ENCODE results near the gene VDR.
"Not testable (repeated sequence)": the region's sequence is repeated elsewhere in the genome, so short reads cannot be mapped to it uniquely, and the experiment has no call there.

VDR gene

GRCh38 chr12:47856721-47857575 lies 47.8 kb downstream of the VDR start:
- ATAC-seq = no peak
- H3K27ac Mint-ChIP-seq = peak overlapping the region in 1 of 2 donors; percentile 86
- peaks cover 53% of the 10 kb centered on the region for H3K4me1 Mint-ChIP-seq
- no peaks in the 10 kb centered on the region for H3K27me3 Mint-ChIP-seq
- DNase-seq = no peak
- no peaks in the 10 kb centered on the region for H3K9me3 Mint-ChIP-seq
- no peak overlapping the region for H3K4me3 Mint-ChIP-seq

GRCh38 chr12:47856094-47856493 lies 48.7 kb downstream of the VDR start:
- no peak for ATAC-seq
- Mint-ChIP-seq H3K4me1 (peaks cover 53% of the 10 kb centered on the region), H3K9me3 (no peaks in the 10 kb centered on the region), H3K4me3 (no peak overlapping the region), H3K27me3 (no peaks in the 10 kb centered on the region), H3K27ac (no peak overlapping the region)
- DNase-seq = no peak

GRCh38 chr12:47855502-47855901 lies 49.3 kb downstream of the VDR start:
- Mint-ChIP-seq H3K9me3 (no peaks in the 10 kb centered on the region), H3K4me3 (no peak overlapping the region), H3K27me3 (no peaks in the 10 kb centered on the region), H3K27ac (no peak overlapping the region), H3K4me1 (peaks cover 50% of the 10 kb centered on the region)
- ATAC-seq (no peak), DNase-seq (no peak)

GRCh38 chr12:47854531-47854930 lies 50.3 kb downstream of the VDR start:
- Mint-ChIP-seq H3K4me3 (no peak overlapping the region), H3K9me3 (no peaks in the 10 kb centered on the region), H3K4me1 (peaks cover 45% of the 10 kb centered on the region), H3K27ac (no peak overlapping the region), H3K27me3 (no peaks in the 10 kb centered on the region)
- DNase-seq (no peak), ATAC-seq (no peak)

- peaks cover 23% of the 10 kb centered on the region for H3K4me1 Mint-ChIP-seq
- no peak overlapping the region for H3K4me3 Mint-ChIP-seq
- H3K9me3 Mint-ChIP-seq = no peaks in the 10 kb centered on the region
- no peaks in the 10 kb centered on the region for H3K27me3 Mint-ChIP-seq
- DNase-seq = no peak
- peak overlapping the region; percentile 6 to 8 for H3K27ac Mint-ChIP-seq
- ATAC-seq = no peak
Observed at GRCh38 chr12:47852096-47852571, 52.7 kb downstream of the VDR start.

DNA sequence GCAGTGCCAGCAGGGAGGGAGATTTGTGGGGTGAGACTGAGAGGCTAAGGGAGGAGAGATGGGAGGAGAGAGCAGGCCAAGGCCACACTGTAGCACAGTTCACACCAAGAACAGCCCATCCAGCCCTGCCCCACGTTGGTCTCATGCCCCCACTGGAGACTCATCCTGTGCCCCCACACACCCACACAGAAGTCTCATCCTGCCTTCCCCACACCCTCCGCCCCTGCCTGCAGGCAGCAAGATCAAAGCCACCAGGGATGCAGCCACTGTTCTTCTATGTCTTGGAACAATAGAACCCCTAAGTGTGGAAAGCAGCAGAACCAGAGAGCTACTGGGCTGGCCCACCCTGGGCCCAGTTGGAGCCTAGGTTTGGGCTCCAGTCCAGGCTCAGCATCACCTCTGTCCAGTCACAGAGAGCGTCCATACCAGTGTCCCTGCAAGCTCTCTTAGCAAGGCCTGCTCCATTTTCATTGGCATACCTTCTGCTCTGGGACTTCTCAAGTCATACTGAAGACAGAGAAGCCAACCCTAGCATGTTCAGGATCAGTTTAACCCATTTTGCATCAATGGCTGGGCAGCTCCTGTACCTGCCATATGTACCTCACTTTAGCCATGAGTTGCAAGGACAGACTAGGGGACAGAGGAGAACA lies 53.4 kb downstream of the VDR start:
- Mint-ChIP-seq H3K4me1 (peaks cover 23% of the 10 kb centered on the region), H3K27ac (peak overlapping the region in 1 of 2 donors; percentile 41)

DNA sequence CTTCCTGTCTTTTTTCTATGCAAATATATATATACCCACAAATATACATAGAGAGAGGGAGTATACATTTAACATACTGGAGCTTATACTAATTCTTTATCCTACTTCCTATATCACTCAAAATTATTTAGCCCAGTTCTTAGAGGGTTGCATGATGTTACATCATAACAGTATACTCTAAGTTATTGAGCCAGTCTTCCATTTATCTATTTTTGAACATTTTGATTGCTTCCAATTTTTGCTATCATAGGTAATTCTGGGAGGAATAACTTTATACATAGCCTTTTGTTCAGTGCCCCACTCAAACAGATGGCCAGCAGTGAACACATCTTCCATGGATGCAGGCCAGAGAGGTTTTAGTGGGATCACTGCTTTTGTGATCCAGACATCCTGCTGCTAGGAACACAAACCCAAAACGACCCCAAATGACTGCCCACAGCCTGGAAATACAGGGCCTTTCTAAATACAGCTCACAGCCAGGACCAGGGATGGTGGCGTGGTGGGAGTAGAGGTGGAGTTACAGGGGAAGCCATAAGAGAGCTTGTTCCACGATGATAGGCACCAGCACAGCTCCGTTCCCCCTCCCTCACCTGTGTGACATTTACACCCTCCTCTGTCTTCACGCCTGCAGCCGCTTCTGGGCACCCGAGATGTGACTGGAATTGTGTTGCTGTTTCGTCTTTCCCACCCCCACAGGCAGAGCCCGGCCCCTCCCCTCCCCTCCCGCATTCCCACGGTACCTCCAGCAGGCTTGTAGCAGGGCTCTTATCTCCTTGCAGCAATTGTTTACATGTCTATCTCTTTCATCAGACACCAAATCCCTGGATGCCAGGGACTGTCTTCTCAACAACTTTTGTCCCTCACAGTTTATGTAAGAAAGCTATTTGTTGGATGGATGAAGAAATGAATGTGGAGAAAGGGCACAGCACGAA lies 54.4 kb downstream of the VDR start:
- H3K9me3 Mint-ChIP-seq = no peaks in the 10 kb centered on the region
- no peak overlapping the region for H3K4me3 Mint-ChIP-seq
- peak overlapping the region; percentile 84 for H3K27ac Mint-ChIP-seq
- ATAC-seq (no peak), DNase-seq (no peak)
- no peaks in the 10 kb centered on the region for H3K27me3 Mint-ChIP-seq
- H3K4me1 Mint-ChIP-seq = peaks cover 23% of the 10 kb centered on the region

More for the DNA sequence above, 53.4 kb downstream of the VDR start:
- no peak overlapping the region for H3K4me3 Mint-ChIP-seq
- peak; percentile 43 for ATAC-seq
- no peaks in the 10 kb centered on the region for H3K9me3 Mint-ChIP-seq
- DNase-seq = no peak
- H3K27me3 Mint-ChIP-seq = no peaks in the 10 kb centered on the region

DNA sequence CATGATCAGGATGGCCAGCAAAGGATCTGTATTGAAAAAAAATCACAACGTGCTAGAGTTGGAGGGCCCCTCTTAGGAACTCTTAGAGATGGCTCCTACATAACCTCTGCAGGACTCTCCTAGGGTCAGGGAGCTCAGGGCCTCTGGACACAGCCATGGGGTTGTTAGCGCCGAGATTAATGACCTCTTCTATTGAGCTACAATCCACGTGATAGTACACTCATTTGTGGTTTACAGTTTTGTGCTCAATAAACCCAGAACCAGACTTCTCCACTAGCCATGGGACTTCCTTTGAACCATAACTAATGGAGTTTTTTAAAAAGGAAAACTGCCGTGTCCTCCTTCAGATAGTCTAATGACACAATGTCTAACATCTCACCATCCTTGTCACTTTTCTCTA lies 55.5 kb downstream of the VDR start:
- no peaks in the 10 kb centered on the region for H3K9me3 Mint-ChIP-seq
- ATAC-seq = no peak
- DNase-seq = no peak
- no peak overlapping the region for H3K27ac Mint-ChIP-seq
- H3K4me1 Mint-ChIP-seq = peaks cover 23% of the 10 kb centered on the region
- H3K27me3 Mint-ChIP-seq = no peaks in the 10 kb centered on the region
- no peak overlapping the region for H3K4me3 Mint-ChIP-seq

DNA sequence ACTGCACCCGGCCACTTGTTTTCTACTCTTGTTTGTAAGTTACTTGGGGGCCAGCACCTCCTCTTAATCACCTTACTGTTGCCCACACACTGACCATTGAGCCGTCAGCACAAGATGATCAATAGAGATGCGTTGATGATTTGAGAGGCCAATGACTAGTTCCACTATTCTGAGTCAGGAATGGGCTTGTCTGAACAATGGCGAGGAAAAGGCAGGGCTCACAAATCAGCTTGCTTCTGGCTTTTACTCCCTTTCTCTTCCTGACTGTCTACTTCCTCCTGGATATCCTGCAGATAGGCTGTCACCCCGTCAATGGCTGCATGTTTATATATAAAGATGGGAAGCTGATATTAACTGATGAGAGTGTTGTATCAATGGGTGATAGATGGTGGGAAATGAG lies 55.9 kb downstream of the VDR start:
- DNase-seq (no peak), ATAC-seq (no peak)
- Mint-ChIP-seq H3K9me3 (no peaks in the 10 kb centered on the region), H3K4me3 (no peak overlapping the region), H3K27ac (no peak overlapping the region), H3K4me1 (peaks cover 23% of the 10 kb centered on the region), H3K27me3 (no peaks in the 10 kb centered on the region)

DNA sequence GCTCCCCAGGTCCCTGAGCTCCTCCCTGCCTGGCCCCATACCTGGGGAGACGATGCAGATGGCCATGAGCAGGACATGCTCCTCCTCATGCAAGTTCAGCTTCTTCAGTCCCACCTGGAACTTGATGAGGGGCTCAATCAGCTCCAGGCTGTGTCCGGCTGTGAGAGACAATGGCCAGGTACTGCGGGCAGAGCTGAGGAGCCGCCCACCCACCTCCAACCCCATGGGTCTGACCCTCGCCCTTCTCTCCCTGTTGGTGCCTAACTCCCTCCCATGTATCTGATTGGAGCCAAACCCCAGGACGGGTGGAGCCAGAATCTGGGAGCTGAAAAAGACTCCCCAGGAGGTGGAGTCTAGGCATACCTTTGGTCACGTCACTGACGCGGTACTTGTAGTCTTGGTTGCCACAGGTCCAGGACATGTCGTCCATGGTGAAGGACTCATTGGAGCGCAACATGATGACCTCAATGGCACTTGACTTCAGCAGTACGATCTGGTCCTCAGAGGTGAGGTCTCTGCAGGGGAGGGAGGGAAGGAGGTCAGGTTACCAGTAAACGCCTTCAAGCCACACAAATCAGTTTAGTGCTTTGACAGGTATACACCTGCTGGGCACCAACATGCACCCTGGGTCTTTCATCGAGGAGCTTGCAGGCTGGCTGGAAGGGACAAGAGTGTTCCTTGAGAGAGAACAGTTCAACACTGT lies 58.3 kb downstream of the VDR start:
- Mint-ChIP-seq H3K4me1 (peaks cover 18% of the 10 kb centered on the region), H3K27ac (peak overlapping the region in 1 of 2 donors; percentile 7), H3K9me3 (no peaks in the 10 kb centered on the region), H3K4me3 (no peak overlapping the region), H3K27me3 (no peaks in the 10 kb centered on the region)
- no peak for DNase-seq
- ATAC-seq = no peak

DNA sequence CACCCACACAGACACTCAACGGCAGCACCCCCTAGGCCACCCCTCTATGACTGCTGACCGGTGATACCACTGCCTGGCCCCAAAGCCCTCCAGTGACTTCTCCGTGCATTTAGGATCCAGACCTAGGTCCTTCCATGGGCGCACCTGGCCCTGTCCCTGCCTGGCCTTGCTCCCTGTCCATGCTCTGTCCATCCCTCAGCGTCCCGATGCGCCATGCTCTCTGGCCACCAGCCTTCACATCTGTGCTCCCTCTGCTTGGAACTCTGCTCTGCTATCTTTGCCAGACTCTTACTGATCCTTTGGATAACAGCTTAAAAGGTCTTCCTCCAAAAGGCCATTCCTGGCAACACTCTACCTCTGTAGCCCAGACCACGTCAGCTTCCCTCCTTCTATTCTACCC lies 59.7 kb downstream of the VDR start:
- DNase-seq = no peak
- H3K4me1 Mint-ChIP-seq = peaks cover 8% of the 10 kb centered on the region
- no peak overlapping the region for H3K4me3 Mint-ChIP-seq
- H3K9me3 Mint-ChIP-seq = no peaks in the 10 kb centered on the region
- no peak overlapping the region for H3K27ac Mint-ChIP-seq
- ATAC-seq = peak; percentile 12
- H3K27me3 Mint-ChIP-seq = no peaks in the 10 kb centered on the region

DNA sequence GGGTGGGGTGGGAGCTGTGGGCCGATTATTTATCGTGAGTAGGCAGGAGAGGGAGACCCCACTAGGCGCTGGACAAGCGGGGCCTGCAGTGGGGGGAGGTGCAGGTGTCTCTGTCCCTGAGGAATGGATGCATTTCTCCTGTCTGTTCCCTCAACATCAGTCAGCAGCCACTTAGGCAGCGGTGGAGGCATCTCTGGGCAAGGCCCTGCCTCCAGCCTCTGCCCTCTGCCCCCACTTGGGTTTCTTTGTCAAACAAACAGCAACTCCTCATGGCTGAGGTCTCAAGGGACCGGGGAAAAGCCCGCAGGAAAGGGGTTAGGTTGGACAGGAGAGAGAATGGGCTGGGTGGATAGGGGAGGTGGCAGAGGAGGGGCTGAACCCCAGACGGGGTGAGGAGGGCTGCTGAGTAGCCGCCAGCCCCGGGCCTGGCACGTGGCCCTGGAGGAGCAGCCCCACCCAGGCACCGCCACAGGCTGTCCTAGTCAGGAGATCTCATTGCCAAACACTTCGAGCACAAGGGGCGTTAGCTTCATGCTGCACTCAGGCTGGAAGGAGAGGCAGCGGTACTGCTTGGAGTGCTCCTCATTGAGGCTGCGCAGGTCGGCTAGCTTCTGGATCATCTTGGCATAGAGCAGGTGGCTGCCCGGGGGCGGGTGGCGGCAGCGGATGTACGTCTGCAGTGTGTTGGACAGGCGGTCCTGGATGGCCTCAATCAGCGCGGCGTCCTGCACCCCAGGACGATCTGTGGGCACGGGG lies 60.4 kb downstream of the VDR start:
- H3K27me3 Mint-ChIP-seq = no peaks in the 10 kb centered on the region
- DNase-seq (no peak), ATAC-seq (peak; percentile 27)
- peaks cover 7% of the 10 kb centered on the region for H3K4me1 Mint-ChIP-seq
- peak overlapping the region in 1 of 2 donors; percentile 74 for H3K27ac Mint-ChIP-seq
- no peak overlapping the region for H3K4me3 Mint-ChIP-seq
- no peaks in the 10 kb centered on the region for H3K9me3 Mint-ChIP-seq

- H3K27ac Mint-ChIP-seq = peak overlapping the region in 1 of 2 donors; percentile 44
- H3K27me3 Mint-ChIP-seq = no peaks in the 10 kb centered on the region
- peaks cover 17% of the 10 kb centered on the region for H3K4me1 Mint-ChIP-seq
- H3K4me3 Mint-ChIP-seq = no peak overlapping the region
- DNase-seq (no peak), ATAC-seq (no peak)
- H3K9me3 Mint-ChIP-seq = no peaks in the 10 kb centered on the region
Observed at GRCh38 chr12:47843226-47843980, 61.4 kb downstream of the VDR start.

DNA sequence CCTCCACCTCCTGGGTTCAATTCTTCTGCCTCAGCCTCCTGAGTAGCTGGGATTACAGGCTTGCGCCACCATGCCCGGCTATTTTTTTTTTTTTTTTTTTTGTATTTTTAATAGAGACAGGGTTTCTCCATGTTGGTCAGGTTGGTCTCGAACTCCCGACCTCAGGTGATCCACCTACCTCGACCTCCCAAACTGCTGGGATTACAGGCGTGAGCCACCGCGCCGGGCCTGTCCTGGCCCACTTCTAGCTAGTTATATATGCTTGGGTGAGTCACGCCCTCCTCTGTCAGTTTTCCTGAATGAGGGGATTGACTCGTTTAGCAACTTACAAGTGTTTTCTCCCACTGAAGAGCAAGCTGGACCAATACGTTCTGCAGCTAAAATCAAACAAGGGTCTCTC lies 62.3 kb downstream of the VDR start:
- H3K9me3 Mint-ChIP-seq, H3K27me3 Mint-ChIP-seq, ATAC-seq, H3K27ac Mint-ChIP-seq, H3K4me3 Mint-ChIP-seq, DNase-seq: not testable (repeated sequence)
- peaks cover 25% of the 10 kb centered on the region for H3K4me1 Mint-ChIP-seq

Measured in stimulated activated naive CD8-positive, alpha-beta T cell treated with anti-CD3 and anti-CD28 coated beads, Interleukin-15, amount 100 ng/mL, for 72 hours (primary cell).